Transverse colon (tissue), 4 donors: ENCODE results near the gene UNC5B.

Experiments
- CTCF ChIP-seq, 5 experiments: fragments of 200-600 bp in 3 of 5; fragments of 450-650 bp in 2 of 5; sonication (generic) in 3 of 5; IDR thresholded peaks; 1 replicate in 2 of 5; 2 replicates in 3 of 5; pipeline ENCODE4 v1.5.1; 2016 to 2017; ENCODE audit warnings: antibody characterized with exemption in 5 of 5, inconsistent platforms in 3 of 5, mild to moderate bottlenecking in 2 of 5, moderate library complexity in 1 of 5
- EP300 ChIP-seq: sonication (generic); formaldehyde crosslinking; IDR thresholded peaks from one replicate; pipeline ENCODE4 v1.6.1; 2017; ENCODE audit warnings: antibody characterized with exemption, low read depth
- POLR2A ChIP-seq: fragments of 450-650 bp; IDR thresholded peaks from one replicate; pipeline ENCODE4 v1.6.1; 2016; ENCODE audit warnings: antibody characterized with exemption, mild to moderate bottlenecking, moderate library complexity
- POLR2AphosphoS5 ChIP-seq, 3 donors: sonication (generic); formaldehyde crosslinking; IDR thresholded peaks; one replicate each; pipeline ENCODE4 v1.6.1; 2016; ENCODE audit warnings: antibody characterized with exemption in 3 of 3

- TF ChIP-seq POLR2AphosphoS5 (IDR thresholded peaks at IDR 0.05) (no peak), EP300 (no peak), CTCF (IDR thresholded peaks at IDR 0.05) (no peak), POLR2A (no peak)
Measured at GRCh38 chr10:71210542-71210871, 1.9 kb upstream of the UNC5B start.
